Panc1 (cell line): Measurements from ENCODE around the gene DCTN1.

Experiments
- POLR2AphosphoS5 ChIP-seq: IDR thresholded peaks from 2 replicates; pipeline ENCODE4 v1.6.1; 2012; ENCODE audit warnings: mild to moderate bottlenecking, low read depth, low read length, moderate library complexity
- SIN3A ChIP-seq: IDR thresholded peaks from 2 replicates; pipeline ENCODE4 v1.6.1; 2012; ENCODE audit warnings: low read depth, mild to moderate bottlenecking, low read length, moderate library complexity, borderline replicate concordance; ENCODE audit not compliant: insufficient read depth
- TF ChIP-seq, protein P1 (sequence below): fragments of 450-650 bp; IDR thresholded peaks from 2 replicates; pipeline ENCODE4 v1.5.1; 2017; ENCODE audit warnings: mild to moderate bottlenecking
- TF ChIP-seq, protein P2 (sequence below), 2 experiments: IDR thresholded peaks; 2 replicates each; pipeline ENCODE4 v1.6.1; 2011 to 2012; ENCODE audit warnings: low read depth in 2 of 2, control low read depth in 1 of 2, low read length in 1 of 2, mild to moderate bottlenecking in 1 of 2, moderate library complexity in 1 of 2; ENCODE audit not compliant: insufficient read depth in 1 of 2

- TF ChIP-seq, protein P1, sequence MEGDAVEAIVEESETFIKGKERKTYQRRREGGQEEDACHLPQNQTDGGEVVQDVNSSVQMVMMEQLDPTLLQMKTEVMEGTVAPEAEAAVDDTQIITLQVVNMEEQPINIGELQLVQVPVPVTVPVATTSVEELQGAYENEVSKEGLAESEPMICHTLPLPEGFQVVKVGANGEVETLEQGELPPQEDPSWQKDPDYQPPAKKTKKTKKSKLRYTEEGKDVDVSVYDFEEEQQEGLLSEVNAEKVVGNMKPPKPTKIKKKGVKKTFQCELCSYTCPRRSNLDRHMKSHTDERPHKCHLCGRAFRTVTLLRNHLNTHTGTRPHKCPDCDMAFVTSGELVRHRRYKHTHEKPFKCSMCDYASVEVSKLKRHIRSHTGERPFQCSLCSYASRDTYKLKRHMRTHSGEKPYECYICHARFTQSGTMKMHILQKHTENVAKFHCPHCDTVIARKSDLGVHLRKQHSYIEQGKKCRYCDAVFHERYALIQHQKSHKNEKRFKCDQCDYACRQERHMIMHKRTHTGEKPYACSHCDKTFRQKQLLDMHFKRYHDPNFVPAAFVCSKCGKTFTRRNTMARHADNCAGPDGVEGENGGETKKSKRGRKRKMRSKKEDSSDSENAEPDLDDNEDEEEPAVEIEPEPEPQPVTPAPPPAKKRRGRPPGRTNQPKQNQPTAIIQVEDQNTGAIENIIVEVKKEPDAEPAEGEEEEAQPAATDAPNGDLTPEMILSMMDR: no peak
- TF ChIP-seq, protein P2, sequence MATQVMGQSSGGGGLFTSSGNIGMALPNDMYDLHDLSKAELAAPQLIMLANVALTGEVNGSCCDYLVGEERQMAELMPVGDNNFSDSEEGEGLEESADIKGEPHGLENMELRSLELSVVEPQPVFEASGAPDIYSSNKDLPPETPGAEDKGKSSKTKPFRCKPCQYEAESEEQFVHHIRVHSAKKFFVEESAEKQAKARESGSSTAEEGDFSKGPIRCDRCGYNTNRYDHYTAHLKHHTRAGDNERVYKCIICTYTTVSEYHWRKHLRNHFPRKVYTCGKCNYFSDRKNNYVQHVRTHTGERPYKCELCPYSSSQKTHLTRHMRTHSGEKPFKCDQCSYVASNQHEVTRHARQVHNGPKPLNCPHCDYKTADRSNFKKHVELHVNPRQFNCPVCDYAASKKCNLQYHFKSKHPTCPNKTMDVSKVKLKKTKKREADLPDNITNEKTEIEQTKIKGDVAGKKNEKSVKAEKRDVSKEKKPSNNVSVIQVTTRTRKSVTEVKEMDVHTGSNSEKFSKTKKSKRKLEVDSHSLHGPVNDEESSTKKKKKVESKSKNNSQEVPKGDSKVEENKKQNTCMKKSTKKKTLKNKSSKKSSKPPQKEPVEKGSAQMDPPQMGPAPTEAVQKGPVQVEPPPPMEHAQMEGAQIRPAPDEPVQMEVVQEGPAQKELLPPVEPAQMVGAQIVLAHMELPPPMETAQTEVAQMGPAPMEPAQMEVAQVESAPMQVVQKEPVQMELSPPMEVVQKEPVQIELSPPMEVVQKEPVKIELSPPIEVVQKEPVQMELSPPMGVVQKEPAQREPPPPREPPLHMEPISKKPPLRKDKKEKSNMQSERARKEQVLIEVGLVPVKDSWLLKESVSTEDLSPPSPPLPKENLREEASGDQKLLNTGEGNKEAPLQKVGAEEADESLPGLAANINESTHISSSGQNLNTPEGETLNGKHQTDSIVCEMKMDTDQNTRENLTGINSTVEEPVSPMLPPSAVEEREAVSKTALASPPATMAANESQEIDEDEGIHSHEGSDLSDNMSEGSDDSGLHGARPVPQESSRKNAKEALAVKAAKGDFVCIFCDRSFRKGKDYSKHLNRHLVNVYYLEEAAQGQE (IDR thresholded peaks at IDR 0.05; ENCODE audit: insufficient read depth in 1 of 2, low read depth in 2 of 2, low read length in 1 of 2): no peak
- TF ChIP-seq POLR2AphosphoS5 (no peak), SIN3A (no peak)
Observed at GRCh38 chr2:74368499-74368898, 11.6 kb downstream of the DCTN1 start.
